ENCODE results near the gene ACAP2.

The ACAP2 gene

DNA sequence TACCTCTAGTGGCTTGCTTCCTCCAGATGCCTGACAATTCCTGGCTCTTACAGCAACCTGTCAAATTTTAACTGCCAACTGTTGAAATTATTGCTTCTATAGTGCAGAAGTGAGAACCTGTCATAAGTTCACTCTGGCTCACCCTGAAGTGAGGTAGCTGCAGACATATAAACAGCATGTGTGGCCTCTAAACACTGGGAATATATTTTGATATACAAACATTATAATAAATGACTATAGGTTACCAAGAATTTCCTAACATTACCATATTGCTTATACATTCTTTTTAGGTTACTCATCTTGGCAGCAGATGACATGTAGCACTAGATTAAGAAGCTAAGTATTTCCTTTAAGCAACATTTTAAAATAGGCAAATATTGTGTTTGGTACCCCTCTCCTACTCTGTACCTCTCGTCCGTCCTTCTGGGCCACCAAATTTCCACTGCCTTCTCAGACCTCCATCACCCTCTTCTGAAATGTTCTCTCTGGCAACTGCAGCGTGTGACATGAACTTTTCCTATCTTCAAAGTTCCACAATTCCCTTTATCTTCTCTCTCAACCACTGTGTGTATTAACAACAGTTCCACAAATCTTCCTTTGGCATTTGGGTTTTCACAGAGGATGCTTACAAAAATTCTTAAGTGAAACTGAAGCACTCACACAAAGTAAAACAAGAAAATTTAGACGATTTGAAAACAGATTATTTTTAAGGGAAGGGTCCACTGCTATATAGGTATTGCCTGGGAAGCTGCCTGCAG lies 156.5 kb downstream of the ACAP2 start:
- DNase-seq = no peak

- DNase-seq = no peak
Measured at GRCh38 chr3:195285372-195285771, 157.4 kb downstream of the ACAP2 start.

GRCh38 chr3:195284842-195285241 lies 158.0 kb downstream of the ACAP2 start:
- peak; percentile 14 for DNase-seq

- no peak for DNase-seq
Measured at GRCh38 chr3:195282961-195283360, 159.9 kb downstream of the ACAP2 start.

DNA sequence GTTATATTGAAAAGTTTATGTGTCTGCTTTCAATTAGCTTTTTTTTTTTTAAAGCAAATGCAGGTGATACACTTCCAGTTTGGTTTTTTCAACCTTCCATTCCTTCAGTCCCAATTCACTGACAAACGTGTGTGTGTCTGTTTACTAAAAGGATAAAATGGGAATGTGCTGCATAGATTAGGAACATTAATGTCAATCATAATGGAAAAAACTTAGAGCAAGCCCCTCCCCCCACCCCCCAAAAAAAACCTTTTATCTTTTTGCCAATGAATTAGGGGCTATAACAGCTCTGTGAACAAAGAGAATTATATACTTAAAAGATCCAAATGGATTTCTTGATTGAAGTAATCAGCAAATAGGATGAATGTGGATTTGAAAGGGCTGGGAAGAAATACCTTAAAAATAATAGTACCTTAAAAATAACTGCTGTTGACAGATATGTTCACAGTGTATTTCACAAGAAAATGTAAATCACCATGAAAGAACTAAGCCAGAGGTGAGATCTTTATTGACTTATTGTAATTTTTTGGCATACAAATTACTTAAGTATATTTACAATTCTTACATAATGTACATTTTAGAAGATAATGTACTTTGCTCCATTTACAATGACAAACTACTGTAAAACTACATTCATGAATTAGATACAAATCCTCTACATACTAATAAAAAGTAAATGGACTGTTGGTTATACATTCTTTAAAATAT lies 168.4 kb downstream of the ACAP2 start:
- DNase-seq = no peak

- peak; percentile 93 for DNase-seq
Measured at GRCh38 chr3:195271410-195272243, 171.2 kb downstream of the ACAP2 start.

GRCh38 chr3:195270817-195271409 lies 171.9 kb downstream of the ACAP2 start, which contains the start of gene XXYLT1:
TSS of gene XXYLT1 (minus strand) at chr3:195271159. CDS start at chr3:195271058, 101 bp downstream.
- DNase-seq = peak; percentile 94

- peak; percentile 57 for DNase-seq
Measured at GRCh38 chr3:195270079-195270816, 172.6 kb downstream of the ACAP2 start.

- DNase-seq = no peak
Measured at GRCh38 chr3:195269375-195270078, 173.3 kb downstream of the ACAP2 start.

DNA sequence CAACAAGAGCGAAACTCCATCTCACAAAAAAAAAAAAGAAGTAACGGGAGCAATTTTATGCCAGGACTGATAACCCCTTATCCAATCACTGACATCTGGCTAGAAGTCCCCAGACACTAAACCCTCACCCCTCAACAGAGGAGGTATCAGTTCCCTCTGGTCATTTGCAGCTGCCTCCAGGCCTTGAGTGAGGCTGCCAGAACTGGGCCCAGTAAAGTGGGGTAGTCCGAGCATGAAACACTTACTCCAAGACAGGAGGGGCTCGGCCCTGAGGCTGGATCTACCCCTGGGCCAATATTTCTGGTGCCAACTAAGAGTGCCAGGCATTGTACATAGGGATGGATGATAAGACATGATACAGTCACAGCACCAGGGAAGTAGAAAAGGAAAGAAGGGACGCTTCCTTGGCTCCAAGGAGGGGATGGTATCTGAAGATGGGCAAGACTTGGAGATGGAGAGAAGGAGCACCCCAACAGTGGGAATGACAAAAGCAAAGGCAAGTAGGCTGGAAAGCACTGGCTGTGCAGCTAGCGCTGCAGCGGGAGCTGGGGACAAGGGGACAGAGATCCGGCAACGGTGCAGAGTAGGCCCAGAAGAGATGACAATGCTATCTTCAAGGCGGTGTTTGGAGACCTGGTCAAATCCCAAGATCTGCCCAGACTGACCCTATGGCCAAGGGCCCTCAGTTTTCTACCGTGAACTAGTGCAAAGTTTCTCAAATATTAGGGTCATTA lies 174.1 kb downstream of the ACAP2 start:
- DNase-seq = no peak

- no peak for DNase-seq
Measured at GRCh38 chr3:195267096-195267495, 175.7 kb downstream of the ACAP2 start.

GRCh38 chr3:195266428-195266827 lies 176.4 kb downstream of the ACAP2 start:
- no peak for DNase-seq

DNA sequence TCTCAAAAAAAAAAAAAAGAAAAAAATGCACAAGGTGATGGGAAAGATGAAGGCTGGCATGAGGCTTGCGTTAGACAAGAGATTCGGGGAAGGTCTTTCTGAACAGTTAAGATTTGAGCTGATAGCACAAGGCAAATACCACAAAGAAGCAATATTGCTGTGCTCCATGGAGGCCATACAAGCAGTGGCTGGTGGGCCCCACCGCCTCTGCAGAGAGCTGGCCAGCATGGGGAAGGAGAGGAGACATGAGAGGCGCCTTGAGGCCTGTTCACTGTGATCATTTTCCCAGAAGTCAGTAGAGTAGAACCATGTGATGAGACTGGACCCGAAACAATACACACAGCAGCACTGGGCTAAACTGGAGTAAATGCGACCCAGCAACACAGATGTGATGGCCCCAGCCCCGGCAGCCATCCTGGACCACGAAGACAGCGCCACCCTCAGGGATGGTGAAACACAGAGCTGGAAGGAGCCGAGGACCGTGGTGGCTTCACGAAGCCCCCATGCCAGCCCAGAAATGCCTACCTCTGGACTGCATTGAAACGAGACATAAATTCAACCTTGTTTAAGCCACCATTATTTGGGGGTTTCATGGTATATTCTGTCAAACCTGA lies 177.3 kb downstream of the ACAP2 start:
- DNase-seq = no peak

GRCh38 chr3:195263925-195264600 lies 178.8 kb downstream of the ACAP2 start:
- DNase-seq = no peak

GRCh38 chr3:195263193-195263924 lies 179.5 kb downstream of the ACAP2 start:
- DNase-seq = no peak

DNA sequence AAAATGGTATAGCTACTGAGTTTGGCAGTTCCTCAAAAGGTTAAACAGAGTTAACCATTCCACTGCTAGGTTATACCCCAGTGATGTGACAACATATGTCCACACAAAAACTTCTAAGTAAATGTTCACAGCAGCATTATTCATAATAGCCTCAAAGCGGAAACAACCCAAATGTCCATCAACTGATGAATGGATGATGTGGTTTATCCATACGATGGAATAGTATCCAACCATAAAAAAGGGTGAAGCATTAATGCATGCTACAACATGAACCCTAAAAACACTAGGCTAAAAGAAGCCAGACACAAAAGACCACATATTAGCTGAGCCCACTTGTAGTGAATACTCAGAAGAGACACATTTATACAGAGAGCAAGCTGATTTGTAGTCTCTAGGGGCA lies 180.9 kb downstream of the ACAP2 start:
- no peak for DNase-seq

DNA sequence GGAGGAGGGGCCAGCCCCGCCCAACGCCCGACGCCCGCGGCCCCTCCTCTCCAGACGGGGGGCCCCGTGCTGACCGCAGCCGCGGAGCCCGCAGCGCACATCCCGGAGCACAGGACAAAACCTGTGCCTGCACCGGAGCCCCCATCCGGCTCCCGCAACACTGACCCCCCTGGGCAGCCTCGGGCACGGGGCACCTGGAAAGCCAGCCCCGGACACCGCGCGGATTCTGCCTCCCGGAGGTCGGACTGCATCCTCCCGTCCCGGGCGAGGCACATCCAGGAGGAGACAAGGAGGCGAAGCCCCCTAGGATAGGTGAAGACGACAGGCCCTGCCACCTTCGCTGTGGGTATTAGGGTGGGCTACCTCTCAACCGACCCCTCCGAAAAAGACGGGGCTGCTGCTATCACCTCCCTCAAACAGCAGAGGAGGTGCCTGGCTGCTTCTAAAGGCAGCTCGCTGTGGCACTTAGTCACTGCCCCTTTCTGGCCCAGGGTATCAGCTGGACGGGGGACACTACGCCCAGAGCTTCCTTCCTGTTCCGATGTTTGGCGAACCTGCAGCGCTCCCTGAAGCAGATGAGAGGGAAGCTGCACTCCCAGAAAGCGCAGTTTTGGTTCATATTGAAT lies 182.4 kb downstream of the ACAP2 start:
- DNase-seq = peak; percentile 23

DNA sequence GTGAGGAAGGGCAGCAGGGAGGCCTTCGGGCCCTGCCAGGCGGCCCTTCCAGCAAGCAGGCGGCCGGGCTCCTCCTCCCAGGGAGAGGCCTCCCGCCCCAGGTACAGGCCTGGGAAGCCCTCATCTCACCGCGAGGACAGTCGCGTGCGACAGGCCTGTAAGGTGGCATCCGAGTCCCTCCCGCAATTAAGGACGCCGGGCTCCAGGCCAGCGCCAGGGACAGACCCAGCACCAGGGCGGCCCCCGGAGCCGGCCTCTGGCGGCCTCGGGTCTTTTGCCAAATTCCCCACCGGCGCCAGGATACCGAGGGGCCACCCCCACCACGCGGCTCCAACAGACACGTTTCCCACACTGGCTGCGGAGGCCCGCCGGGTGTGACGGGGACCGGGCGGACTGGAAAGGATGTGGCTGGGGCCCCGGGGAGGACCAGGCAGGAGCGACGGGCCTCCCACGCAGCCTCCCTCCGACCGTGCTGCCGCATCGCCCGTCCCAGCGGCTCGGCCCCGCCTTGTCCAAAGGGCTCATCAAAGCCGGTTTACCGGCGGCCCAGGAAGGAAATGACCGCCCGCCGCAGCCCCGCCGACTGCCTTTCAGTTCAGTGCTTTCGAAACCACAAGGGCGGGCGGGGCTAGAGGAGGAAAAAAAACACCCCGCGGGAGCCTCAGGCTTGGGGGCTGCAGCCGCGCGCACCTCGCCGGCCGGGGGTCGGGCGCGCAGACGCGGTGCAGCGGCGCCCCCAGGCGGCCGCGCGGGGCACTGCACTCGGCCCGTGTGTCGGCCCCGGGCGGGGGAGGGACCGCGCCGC lies 183.1 kb downstream of the ACAP2 start:
- peak; percentile 86 for DNase-seq

All from activated CD4-positive, alpha-beta T cell treated with anti-CD3 and anti-CD28 coated beads, Interleukin-10, Interleukin-2, amounts not matched to agents 100 ng/mL and 50 ng/mL, durations not matched to agents 16 hours and 8 hours (primary cell).